Mesodermal cell (in vitro differentiated cells): ENCODE results near the gene RFLNA.

Experiments
- H3K27ac ChIP-seq: 2 replicates; pipeline ENCODE4 v1.7.0; 2013; ENCODE audit warnings: mild to moderate bottlenecking, low read depth, low read length, moderate library complexity; ENCODE audit not compliant: severe bottlenecking
- H3K36me3 ChIP-seq: 2 replicates; pipeline ENCODE4 v1.7.1; 2013; ENCODE audit warnings: mild to moderate bottlenecking, low read length, moderate library complexity; ENCODE audit not compliant: control insufficient read depth, insufficient read depth
- H3K4me1 ChIP-seq: one replicate; pipeline ENCODE4 v1.7.1; 2013; ENCODE audit warnings: mild to moderate bottlenecking, low read length; ENCODE audit not compliant: insufficient read depth, control insufficient read depth, poor library complexity, severe bottlenecking
- H3K4me3 ChIP-seq: 2 replicates; pipeline ENCODE4 v1.7.0; 2013; ENCODE audit warnings: low read length, control low read depth, mild to moderate bottlenecking; ENCODE audit not compliant: insufficient read depth, poor library complexity, severe bottlenecking; ENCODE audit errors: extremely low read depth
- H3K9me3 ChIP-seq: 2 replicates; pipeline ENCODE4 v1.7.1; 2013; ENCODE audit warnings: mild to moderate bottlenecking, low read length, moderate library complexity; ENCODE audit not compliant: control insufficient read depth
- WGBS, 2 experiments: methylation state at CpG; one replicate each; pipeline ENCODE4 v1.1.5; 2013; ENCODE audit warnings: missing lambda C conversion rate in 2 of 2; ENCODE audit not compliant: insufficient coverage in 2 of 2; 5-methylcytosine and 5-hydroxymethylcytosine counted together

RFLNA gene

GRCh38 chr12:124363353-124363965 lies 68.6 kb downstream of the RFLNA start:
- H3K9me3 ChIP-seq = no peaks in the 10 kb centered on the region
- peaks cover 75% of the 10 kb centered on the region for H3K36me3 ChIP-seq
- 93 to 94% methylated on average over 11 to 21 of the region's 23 CpGs for WGBS, 2 experiments
- no peak overlapping the region for H3K4me3 ChIP-seq
- H3K27ac ChIP-seq = no peak overlapping the region
- H3K4me1 ChIP-seq = no peaks in the 10 kb centered on the region

DNA sequence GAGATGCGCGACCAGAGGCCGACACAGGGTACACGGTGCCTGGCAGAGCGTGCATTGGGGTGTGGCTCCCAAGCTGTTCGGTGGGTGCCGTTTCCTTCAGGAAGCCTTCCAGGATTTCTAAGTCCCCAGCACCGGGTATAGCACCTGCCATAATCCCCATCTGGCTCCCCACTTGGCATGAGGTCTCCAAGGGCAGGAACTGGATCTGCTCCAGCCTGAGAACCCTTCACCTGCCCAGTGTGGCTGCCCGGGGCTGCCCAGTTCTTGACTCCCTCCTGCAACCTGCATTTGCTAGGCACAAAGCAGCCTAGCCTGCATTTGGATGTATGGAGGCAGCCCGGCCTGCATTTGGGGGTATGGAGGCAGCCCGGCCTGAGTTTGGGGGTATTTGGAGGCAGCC lies 69.7 kb downstream of the RFLNA start:
- Histone ChIP-seq H3K36me3 (peaks cover 75% of the 10 kb centered on the region), H3K9me3 (no peaks in the 10 kb centered on the region), H3K4me1 (no peaks in the 10 kb centered on the region), H3K27ac (no peak overlapping the region), H3K4me3 (no peak overlapping the region)
- 99% methylated on average over 10 to 11 of the region's 11 CpGs for WGBS, 2 experiments
